HepG2 (cell line): Measurements from ENCODE around the gene CCDC148. TPM values are rescaled to one million over a fixed set of nuclear protein-coding genes. Genes with fewer than 3 reads are reported as not detected.

Source experiments
- ATAC-seq: fragments of 200-7000 bp; cut with Tn5 transposase; 3 replicates; pipeline ENCODE4 v1.9.1; 2020; ENCODE audit warnings: mild to moderate bottlenecking, moderate library complexity
- BruUV-seq: library from RNA; stranded (reverse); fragments of 400-500 nt; replicated peaks from 2 replicates; lab custom pipeline; 2021; lab: Mats Ljungman, UMichigan
- CTCF ChIA-PET: fragments of 300-600 bp; formaldehyde crosslinking; extraction: SDS; loops from one replicate; lab custom pipeline; 2021; ENCODE audit warnings: low total read pairs, inconsistent platforms, low intra/inter-chr PET ratio; lab: Yijun Ruan, JAX
- POLR2A ChIA-PET: fragments of 350-600 bp; sonication (Branson Sonifier 250); formaldehyde crosslinking; loops from one replicate; lab custom pipeline; 2020; ENCODE audit warnings: antibody characterized with exemption, inconsistent platforms; lab: Yijun Ruan, JAX
- DNase-seq: peaks from one replicate; pipeline ENCODE4 v3.0.0-alpha.2; 2015; ENCODE audit warnings: low spot score
- FAIRE-seq: peaks from 3 replicates; lab custom pipeline; 2011; peaks lifted over from hg19 to GRCh38; lab: Jason Lieb, UNC
- H2AFZ ChIP-seq: one replicate; pipeline ENCODE4 v1.6.1; 2011; ENCODE audit warnings: low read length, inconsistent platforms
- H3K27ac ChIP-seq: fragments of 300-600 bp; 3 replicates; pipeline ENCODE4 v1.8.0; 2011; ENCODE audit warnings: mixed run types, mild to moderate bottlenecking, mixed read lengths, low read length, inconsistent platforms; ENCODE audit not compliant: insufficient read depth; ENCODE audit errors: extremely low read length
- H3K27me3 ChIP-seq, 2 experiments: fragments of 200-600 bp in 1 of 2; 2 replicates in 1 of 2; 3 replicates in 1 of 2; pipeline versions ENCODE4 v1.6.0 to v1.8.0; 2011; ENCODE audit warnings: low read length in 2 of 2, mild to moderate bottlenecking in 2 of 2, moderate library complexity in 2 of 2, inconsistent platforms in 1 of 2; ENCODE audit not compliant: insufficient read depth in 2 of 2, control insufficient read depth in 1 of 2
- H3K36me3 ChIP-seq, 2 experiments: fragments of 200-600 bp in 1 of 2; replicated peaks in 1 of 2; 2 replicates in 1 of 2; 3 replicates in 1 of 2; pipeline versions ENCODE4 v1.5.1 to v1.8.0; 2011; ENCODE audit warnings: low read length in 2 of 2, inconsistent platforms in 1 of 2; ENCODE audit not compliant: insufficient read depth in 2 of 2, control insufficient read depth in 1 of 2
- H3K4me1 ChIP-seq: 2 replicates; pipeline ENCODE4 v1.5.1; 2012; ENCODE audit warnings: low read length, inconsistent platforms; ENCODE audit not compliant: insufficient read depth
- H3K4me2 ChIP-seq: 2 replicates; pipeline ENCODE4 v1.6.0; 2011; ENCODE audit warnings: low read depth, low read length, inconsistent platforms
- H3K4me3 ChIP-seq, 3 experiments: fragments of 200-600 bp in 1 of 3; sonication (generic), shearing (Covaris generic) in 1 of 3; replicated peaks in 1 of 3; 2 replicates each; pipeline ENCODE4 v1.5.1; 2011 to 2016; ENCODE audit warnings: low read length in 3 of 3, inconsistent platforms in 2 of 3, low read depth in 2 of 3, mild to moderate bottlenecking in 2 of 3, control low read depth in 1 of 3, mixed read lengths in 1 of 3; ENCODE audit not compliant: insufficient read depth in 1 of 3
- H3K79me2 ChIP-seq: one replicate; pipeline ENCODE4 v1.6.1; 2011; ENCODE audit warnings: low read length, inconsistent platforms; ENCODE audit not compliant: insufficient read depth
- H3K9ac ChIP-seq: 2 replicates; pipeline ENCODE4 v1.6.0; 2011; ENCODE audit warnings: mild to moderate bottlenecking, low read depth, low read length, inconsistent platforms; ENCODE audit not compliant: insufficient read depth
- H3K9me3 ChIP-seq: 2 replicates; pipeline ENCODE4 v1.5.1; 2012; ENCODE audit warnings: mild to moderate bottlenecking, low read length
- H4K20me1 ChIP-seq: 2 replicates; pipeline ENCODE4 v1.6.0; 2011; ENCODE audit warnings: inconsistent platforms, mild to moderate bottlenecking, low read length, moderate library complexity; ENCODE audit not compliant: insufficient read depth
- FOXO1 ChIP-seq: sonication (generic); formaldehyde crosslinking; IDR thresholded peaks from 2 replicates; pipeline ENCODE4 v1.4.0; 2020; ENCODE audit warnings: missing genetic modification reagents
- HNF1B ChIP-seq: sonication (generic); formaldehyde crosslinking; IDR thresholded peaks from 2 replicates; pipeline ENCODE4 v1.5.1; 2020; ENCODE audit warnings: mild to moderate bottlenecking, moderate library complexity, missing genetic modification reagents
- JUNB ChIP-seq: sonication (generic); formaldehyde crosslinking; IDR thresholded peaks from 2 replicates; pipeline ENCODE4 v1.8.0; 2022; ENCODE audit warnings: missing genetic modification reagents, mild to moderate bottlenecking, borderline replicate concordance
- KDM2A ChIP-seq: sonication (generic); formaldehyde crosslinking; IDR thresholded peaks from 2 replicates; pipeline ENCODE4 v1.4.0; 2020; ENCODE audit warnings: low read depth, missing genetic modification reagents, borderline replicate concordance
- TEAD3 ChIP-seq: optimal IDR thresholded peaks from 2 replicates; pipeline ENCODE3; 2016; ENCODE audit warnings: borderline replicate concordance
- ZFP82 ChIP-seq: sonication (generic); formaldehyde crosslinking; IDR thresholded peaks from 2 replicates; pipeline ENCODE4 v1.5.1; 2020; ENCODE audit warnings: mild to moderate bottlenecking, missing genetic modification reagents, borderline replicate concordance
- ZNF790 ChIP-seq: sonication (generic); formaldehyde crosslinking; IDR thresholded peaks from 2 replicates; pipeline ENCODE4 v1.8.0; 2022; ENCODE audit warnings: missing genetic modification reagents, mild to moderate bottlenecking, borderline replicate concordance
- WGBS: methylation state at CpG from one replicate; pipeline ENCODE4 v1.1.6; 2017; ENCODE audit warnings: low lambda C conversion rate; 5-methylcytosine and 5-hydroxymethylcytosine counted together
- in situ Hi-C: cut with HindIII; loops from 2 replicates; pipeline ENCODE4 v1.10.0; 2017; ENCODE audit warnings: low pct_unique_long_range_greater_than_20kb; ENCODE audit not compliant: extremely low pct_ligation_motif_present
- intact Hi-C: fragments of 100-400 bp; cut with micrococcal nuclease; formaldehyde crosslinking; loops from one replicate; pipeline ENCODE4 v1.10.0; 2022; ENCODE audit not compliant: unreplicated experiment
- polyA plus RNA-seq, 8 experiments: library from polyadenylated mRNA; depleted of rRNA in 3 of 8; stranded (reverse) in 7 of 8; unstranded in 1 of 8; fragments of >200 nt; fragmentation: Illumina TruSeq in 4 of 8; extraction: Trizol in 4 of 8; gene quantifications; 2 replicates each; pipeline versions ENCODE4 v1.2.1 to v1.2.3, GENCODE V29; 2011 to 2016; ENCODE audit warnings: low read depth in 4 of 8, missing spikeins in 1 of 8, mixed read lengths in 1 of 8; ENCODE audit not compliant: insufficient read depth in 1 of 8
- total RNA-seq, 5 experiments: library from RNA; depleted of rRNA; stranded (reverse); fragments of >200 nt; fragmentation: Illumina TruSeq; extraction: Trizol; gene quantifications; 2 replicates each; pipeline ENCODE4 v1.2.3, GENCODE V29; 2016; ENCODE audit warnings: low read depth in 1 of 5
- TF ChIP-seq, protein P1 (sequence below): sonication (generic); formaldehyde crosslinking; IDR thresholded peaks from 2 replicates; pipeline ENCODE4 v1.5.0; 2020; ENCODE audit warnings: mild to moderate bottlenecking, missing genetic modification reagents
- TF ChIP-seq, protein P2 (sequence below): sonication (generic); formaldehyde crosslinking; IDR thresholded peaks from 2 replicates; pipeline ENCODE4 v1.5.0; 2020; ENCODE audit warnings: mild to moderate bottlenecking, missing genetic modification reagents

Gene CCDC148
- total and polyA plus RNA-seq, 2 of the 13 experiments (the other 11 are each of a cell fraction or from before 2014, with no cell fraction given), result 0.30 to 0.49 TPM

DNA sequence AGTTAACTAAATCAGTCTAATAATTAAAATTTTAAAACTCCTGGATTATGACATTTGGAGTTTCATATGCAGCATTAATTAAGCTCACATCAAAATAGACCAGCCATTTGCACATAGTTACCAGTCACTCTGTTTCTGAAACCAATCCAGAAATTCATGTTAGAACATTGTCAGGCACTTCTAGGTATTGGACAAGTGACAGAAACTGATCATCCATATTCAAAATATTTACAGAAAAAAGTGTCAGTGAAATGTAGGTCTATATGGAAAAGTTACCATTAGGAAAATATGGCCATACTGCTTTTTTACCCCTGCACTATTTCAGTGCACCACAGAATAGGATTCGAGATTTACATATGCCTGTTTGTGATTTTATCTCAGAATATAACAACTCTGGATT, 321.5 kb downstream of the CCDC148 start:
- no TSS peak for BruUV-seq
- no peak for TF ChIP-seq ZNF790 (CRISPR knock-in tag)
- 0 out of 2 replicates have a peak, but pooled peaks have one; percentile 15 for TF ChIP-seq ZFP82 (CRISPR knock-in tag)
- H3K27me3 ChIP-seq, result no peaks in the 10 kb centered on the region
- H3K4me3 ChIP-seq, result no peak overlapping the region
- H3K36me3 ChIP-seq, result no peaks in the 10 kb centered on the region
- H4K20me1 ChIP-seq, result no peaks in the 10 kb centered on the region
- no peak for DNase-seq
- ChIA-PET CTCF (no interaction called here), POLR2A (no interaction called here)
- H3K27ac ChIP-seq, result no peak overlapping the region
- H3K4me2 ChIP-seq, result no peak overlapping the region
- H3K9ac ChIP-seq, result no peak overlapping the region
- intact Hi-C loops, result no loop called here
- H2AFZ ChIP-seq, result no peak overlapping the region
- FAIRE-seq, result no peak
- WGBS, result 97% methylated on average over 1 of the region's 1 CpG
- no peaks in the 10 kb centered on the region for H3K9me3 ChIP-seq
- ATAC-seq, result no peak
- no peaks in the 10 kb centered on the region for H3K79me2 ChIP-seq
- peaks cover 56% of the 10 kb centered on the region for H3K4me1 ChIP-seq
- in situ Hi-C loops, result no loop called here

DNA sequence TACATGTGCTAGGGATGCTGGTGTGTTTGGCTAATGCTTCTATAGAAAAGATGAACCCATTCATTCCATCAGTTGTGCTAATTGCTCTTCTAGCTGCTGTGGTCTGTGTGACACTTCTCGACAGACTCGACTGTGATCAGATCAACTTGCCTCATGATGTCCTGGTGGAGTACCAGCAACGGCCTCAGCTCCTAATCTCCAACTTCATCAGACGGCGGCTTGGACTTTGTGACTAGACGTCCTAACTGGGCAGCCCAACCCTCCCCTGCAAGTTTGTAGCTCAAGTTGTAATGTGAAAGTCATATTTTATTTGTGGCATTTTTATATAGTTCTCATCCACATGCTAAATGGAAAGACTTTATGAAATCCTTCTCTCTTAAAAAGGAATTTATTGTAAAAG, 321.9 kb downstream of the CCDC148 start:
- Histone ChIP-seq H3K27me3 (no peaks in the 10 kb centered on the region), H3K4me3 (no peak overlapping the region), H3K9ac (no peak overlapping the region), H3K4me1 (peaks cover 61% of the 10 kb centered on the region), H4K20me1 (no peaks in the 10 kb centered on the region), H3K79me2 (no peaks in the 10 kb centered on the region), H3K4me2 (peak overlapping the region; percentile 38), H2AFZ (peak overlapping the region; percentile 6), H3K27ac (no peak overlapping the region), H3K36me3 (no peaks in the 10 kb centered on the region), H3K9me3 (no peaks in the 10 kb centered on the region)
- ATAC-seq (peak; percentile 51), DNase-seq (peak; percentile 83), FAIRE-seq (peak; percentile 61)
- in situ Hi-C loops, result no loop called here
- no TSS peak for BruUV-seq
- POLR2A ChIA-PET, result interaction anchor here (0.8 kb wide), 1 partner anchor 40 kb away, joined by 3 read pairs; no protein-coding TSS in a partner anchor
- CTCF ChIA-PET, result no interaction called here
- 5% methylated on average over 6 of the region's 6 CpGs for WGBS
- intact Hi-C loops, result loop anchor here (5.0 kb wide), 1 partner anchor 87 kb away; no protein-coding TSS in a partner anchor
- TF ChIP-seq TEAD3 (CRISPR knock-in tag) (peak; percentile 35), HNF1B (peak; percentile 31; the same call in 1 of the 2 replicates), JUNB (no peak), KDM2A (peak; percentile 28; the same call in 1 of the 2 replicates), FOXO1 (CRISPR knock-in tag) (no peak)
- TF ChIP-seq, protein P1, sequence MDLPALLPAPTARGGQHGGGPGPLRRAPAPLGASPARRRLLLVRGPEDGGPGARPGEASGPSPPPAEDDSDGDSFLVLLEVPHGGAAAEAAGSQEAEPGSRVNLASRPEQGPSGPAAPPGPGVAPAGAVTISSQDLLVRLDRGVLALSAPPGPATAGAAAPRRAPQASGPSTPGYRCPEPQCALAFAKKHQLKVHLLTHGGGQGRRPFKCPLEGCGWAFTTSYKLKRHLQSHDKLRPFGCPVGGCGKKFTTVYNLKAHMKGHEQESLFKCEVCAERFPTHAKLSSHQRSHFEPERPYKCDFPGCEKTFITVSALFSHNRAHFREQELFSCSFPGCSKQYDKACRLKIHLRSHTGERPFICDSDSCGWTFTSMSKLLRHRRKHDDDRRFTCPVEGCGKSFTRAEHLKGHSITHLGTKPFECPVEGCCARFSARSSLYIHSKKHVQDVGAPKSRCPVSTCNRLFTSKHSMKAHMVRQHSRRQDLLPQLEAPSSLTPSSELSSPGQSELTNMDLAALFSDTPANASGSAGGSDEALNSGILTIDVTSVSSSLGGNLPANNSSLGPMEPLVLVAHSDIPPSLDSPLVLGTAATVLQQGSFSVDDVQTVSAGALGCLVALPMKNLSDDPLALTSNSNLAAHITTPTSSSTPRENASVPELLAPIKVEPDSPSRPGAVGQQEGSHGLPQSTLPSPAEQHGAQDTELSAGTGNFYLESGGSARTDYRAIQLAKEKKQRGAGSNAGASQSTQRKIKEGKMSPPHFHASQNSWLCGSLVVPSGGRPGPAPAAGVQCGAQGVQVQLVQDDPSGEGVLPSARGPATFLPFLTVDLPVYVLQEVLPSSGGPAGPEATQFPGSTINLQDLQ (CRISPR knock-in tag), result no peak
- TF ChIP-seq, protein P2, sequence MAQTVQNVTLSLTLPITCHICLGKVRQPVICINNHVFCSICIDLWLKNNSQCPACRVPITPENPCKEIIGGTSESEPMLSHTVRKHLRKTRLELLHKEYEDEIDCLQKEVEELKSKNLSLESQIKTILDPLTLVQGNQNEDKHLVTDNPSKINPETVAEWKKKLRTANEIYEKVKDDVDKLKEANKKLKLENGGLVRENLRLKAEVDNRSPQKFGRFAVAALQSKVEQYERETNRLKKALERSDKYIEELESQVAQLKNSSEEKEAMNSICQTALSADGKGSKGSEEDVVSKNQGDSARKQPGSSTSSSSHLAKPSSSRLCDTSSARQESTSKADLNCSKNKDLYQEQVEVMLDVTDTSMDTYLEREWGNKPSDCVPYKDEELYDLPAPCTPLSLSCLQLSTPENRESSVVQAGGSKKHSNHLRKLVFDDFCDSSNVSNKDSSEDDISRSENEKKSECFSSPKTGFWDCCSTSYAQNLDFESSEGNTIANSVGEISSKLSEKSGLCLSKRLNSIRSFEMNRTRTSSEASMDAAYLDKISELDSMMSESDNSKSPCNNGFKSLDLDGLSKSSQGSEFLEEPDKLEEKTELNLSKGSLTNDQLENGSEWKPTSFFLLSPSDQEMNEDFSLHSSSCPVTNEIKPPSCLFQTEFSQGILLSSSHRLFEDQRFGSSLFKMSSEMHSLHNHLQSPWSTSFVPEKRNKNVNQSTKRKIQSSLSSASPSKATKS, result no peak
